Panc1 (cell line): ENCODE data around the gene USP28.

Source experiments
- CTCF ChIP-seq: fragments of 450-650 bp; IDR thresholded peaks from 2 replicates; pipeline ENCODE4 v1.5.1; 2017; ENCODE audit warnings: mild to moderate bottlenecking
- POLR2AphosphoS5 ChIP-seq: IDR thresholded peaks from 2 replicates; pipeline ENCODE4 v1.6.1; 2012; ENCODE audit warnings: mild to moderate bottlenecking, low read depth, low read length, moderate library complexity
- REST ChIP-seq, 2 experiments: IDR thresholded peaks; 2 replicates each; pipeline ENCODE4 v1.6.1; 2011 to 2012; ENCODE audit warnings: low read depth in 2 of 2, control low read depth in 1 of 2, low read length in 1 of 2, mild to moderate bottlenecking in 1 of 2, moderate library complexity in 1 of 2; ENCODE audit not compliant: insufficient read depth in 1 of 2
- SIN3A ChIP-seq: IDR thresholded peaks from 2 replicates; pipeline ENCODE4 v1.6.1; 2012; ENCODE audit warnings: low read depth, mild to moderate bottlenecking, low read length, moderate library complexity, borderline replicate concordance; ENCODE audit not compliant: insufficient read depth
- TCF7L2 ChIP-seq: IDR thresholded peaks from 2 replicates; pipeline ENCODE4 v1.6.1; 2011; ENCODE audit warnings: mild to moderate bottlenecking, low read depth, low read length, inconsistent platforms

GRCh38 chr11:113782134-113782533 lies 93.2 kb downstream of the USP28 start:
- TF ChIP-seq SIN3A: no peak
- TF ChIP-seq CTCF: no peak
- no peak for TF ChIP-seq REST (IDR thresholded peaks at IDR 0.05; ENCODE audit: insufficient read depth in 1 of 2, low read depth in 2 of 2, low read length in 1 of 2)
- no peak for TF ChIP-seq POLR2AphosphoS5
- TF ChIP-seq TCF7L2: no peak
